8988T (cell line): ENCODE measurements around the gene SHROOM4.

Experiments
- DNase-seq: peaks from one replicate; pipeline ENCODE4 v3.0.0; 2011

Gene SHROOM4

GRCh38 chrX:50700921-50701320 lies 113.1 kb downstream of the SHROOM4 start:
- DNase-seq: no peak

- DNase-seq: no peak
These were observed 115.0 kb downstream of the SHROOM4 start for GRCh38 chrX:50698944-50699343.

- DNase-seq: no peak
These were observed 116.3 kb downstream of the SHROOM4 start for GRCh38 chrX:50697691-50698090.

GRCh38 chrX:50691820-50692219 lies 122.2 kb downstream of the SHROOM4 start:
- no peak for DNase-seq

- no peak for DNase-seq
These were observed 129.1 kb downstream of the SHROOM4 start for GRCh38 chrX:50684871-50685270.

GRCh38 chrX:50680990-50681389 lies 133.0 kb downstream of the SHROOM4 start:
- no peak for DNase-seq

- DNase-seq: no peak
These were observed 136.2 kb downstream of the SHROOM4 start for GRCh38 chrX:50677789-50678188.

- no peak for DNase-seq
These were observed 142.3 kb downstream of the SHROOM4 start for GRCh38 chrX:50671661-50672060.

GRCh38 chrX:50668860-50669259 lies 145.1 kb downstream of the SHROOM4 start:
- DNase-seq: no peak

- DNase-seq: no peak
These were observed 165.8 kb downstream of the SHROOM4 start for GRCh38 chrX:50648156-50648555.

- DNase-seq: no peak
These were observed 169.5 kb downstream of the SHROOM4 start for GRCh38 chrX:50644496-50644895.

- DNase-seq: no peak
These were observed 170.4 kb downstream of the SHROOM4 start for GRCh38 chrX:50643525-50644137.

- DNase-seq: no peak
These were observed 175.9 kb downstream of the SHROOM4 start for GRCh38 chrX:50638123-50638522.

- DNase-seq: no peak
These were observed 178.1 kb downstream of the SHROOM4 start for GRCh38 chrX:50635817-50636365.

- no peak for DNase-seq
These were observed 178.8 kb downstream of the SHROOM4 start for GRCh38 chrX:50635162-50635561.

- no peak for DNase-seq
These were observed 184.2 kb downstream of the SHROOM4 start for GRCh38 chrX:50629774-50630173.

GRCh38 chrX:50627696-50628095 lies 186.3 kb downstream of the SHROOM4 start:
- no peak for DNase-seq

GRCh38 chrX:50626432-50626831 lies 187.6 kb downstream of the SHROOM4 start:
- DNase-seq: no peak

- DNase-seq: no peak
These were observed 191.2 kb downstream of the SHROOM4 start for GRCh38 chrX:50622751-50623150.

- no peak for DNase-seq
These were observed 195.0 kb downstream of the SHROOM4 start for GRCh38 chrX:50618788-50619558.

- DNase-seq: no peak
These were observed 196.8 kb downstream of the SHROOM4 start for GRCh38 chrX:50617183-50617582.

- no peak for DNase-seq
These were observed 198.3 kb downstream of the SHROOM4 start for GRCh38 chrX:50615570-50616158.

GRCh38 chrX:50614460-50614859 lies 199.5 kb downstream of the SHROOM4 start:
- no peak for DNase-seq

- DNase-seq: no peak
These were observed 200.1 kb downstream of the SHROOM4 start for GRCh38 chrX:50613846-50614245.
